Stimulated activated CD4-positive, alpha-beta T cell treated with anti-CD3 and anti-CD28 coated beads, Interleukin-2, amount 100 ng/mL, for 24 hours (primary cell): ENCODE results near the gene MC1R.

Experiments
- DNase-seq, 2 donors: peaks; one replicate each; pipeline ENCODE4 v3.0.0-alpha.2; 2020

The MC1R gene

DNA sequence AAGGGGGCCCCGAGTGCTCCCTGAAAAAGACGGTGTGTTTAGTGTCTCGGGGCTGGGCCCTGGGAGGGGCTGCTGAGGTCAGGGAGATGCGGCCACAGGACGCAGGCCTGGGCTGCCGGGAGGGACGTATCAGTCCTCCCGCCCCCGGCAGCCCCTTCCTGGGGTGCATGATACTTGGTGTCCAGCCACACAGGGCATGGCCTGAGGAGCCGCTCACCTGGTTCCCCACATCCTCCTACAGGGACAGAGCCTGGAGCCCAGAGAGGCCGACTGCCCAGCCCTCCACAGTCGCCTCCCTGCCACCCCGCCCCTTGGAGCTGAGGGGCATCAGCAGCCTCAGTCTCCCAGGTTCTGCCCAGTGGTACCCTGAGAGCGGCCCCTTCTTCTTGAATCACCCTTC lies 17.8 kb downstream of the MC1R start:
- no peak for DNase-seq

- no peak for DNase-seq
Observed at GRCh38 chr16:89936981-89937380, 18.3 kb downstream of the MC1R start.

GRCh38 chr16:89938175-89938885 lies 19.7 kb downstream of the MC1R start:
- DNase-seq: no peak

DNA sequence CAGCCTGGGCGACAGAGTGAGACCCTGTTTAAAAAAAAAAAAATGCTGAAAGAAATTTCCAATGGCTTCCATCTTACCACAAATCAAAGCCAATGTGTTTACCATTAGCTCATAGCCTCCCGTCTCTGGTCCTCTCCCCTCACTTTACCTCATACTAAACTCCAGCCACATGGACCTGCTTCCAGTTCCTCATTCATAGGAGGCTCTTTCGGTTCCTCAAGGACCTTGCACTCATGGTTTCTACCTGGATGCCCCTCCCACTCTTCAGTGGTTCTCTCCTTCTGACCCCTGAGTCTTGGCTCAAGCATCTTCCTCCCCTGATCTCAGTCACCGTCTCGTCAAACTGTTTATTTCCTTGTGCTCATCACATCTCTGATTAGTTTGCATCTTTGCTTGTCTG lies 26.1 kb downstream of the MC1R start:
- DNase-seq: no peak

GRCh38 chr16:89945654-89946053 lies 27.0 kb downstream of the MC1R start:
- no peak for DNase-seq

DNA sequence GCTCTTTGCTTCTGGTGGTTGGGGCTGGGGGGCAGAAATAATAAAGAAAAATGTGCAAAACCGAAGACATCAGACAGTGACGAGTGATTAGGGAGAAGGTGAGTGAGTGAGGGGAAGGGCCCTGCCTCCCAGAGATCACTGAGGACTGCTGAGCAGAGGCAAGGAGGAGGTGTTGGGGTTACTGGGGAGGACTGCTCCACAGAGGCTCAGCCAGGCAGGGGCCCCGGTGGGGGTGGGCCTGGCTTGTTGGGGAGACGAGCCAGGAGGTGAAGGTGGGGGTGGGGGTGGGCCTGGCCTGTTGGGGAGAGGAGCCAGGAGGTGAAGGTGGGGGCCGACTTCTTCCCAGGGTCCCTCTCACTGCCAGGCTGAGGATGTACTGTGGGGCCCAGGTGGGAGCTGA lies 27.9 kb downstream of the MC1R start:
- DNase-seq: no peak

DNA sequence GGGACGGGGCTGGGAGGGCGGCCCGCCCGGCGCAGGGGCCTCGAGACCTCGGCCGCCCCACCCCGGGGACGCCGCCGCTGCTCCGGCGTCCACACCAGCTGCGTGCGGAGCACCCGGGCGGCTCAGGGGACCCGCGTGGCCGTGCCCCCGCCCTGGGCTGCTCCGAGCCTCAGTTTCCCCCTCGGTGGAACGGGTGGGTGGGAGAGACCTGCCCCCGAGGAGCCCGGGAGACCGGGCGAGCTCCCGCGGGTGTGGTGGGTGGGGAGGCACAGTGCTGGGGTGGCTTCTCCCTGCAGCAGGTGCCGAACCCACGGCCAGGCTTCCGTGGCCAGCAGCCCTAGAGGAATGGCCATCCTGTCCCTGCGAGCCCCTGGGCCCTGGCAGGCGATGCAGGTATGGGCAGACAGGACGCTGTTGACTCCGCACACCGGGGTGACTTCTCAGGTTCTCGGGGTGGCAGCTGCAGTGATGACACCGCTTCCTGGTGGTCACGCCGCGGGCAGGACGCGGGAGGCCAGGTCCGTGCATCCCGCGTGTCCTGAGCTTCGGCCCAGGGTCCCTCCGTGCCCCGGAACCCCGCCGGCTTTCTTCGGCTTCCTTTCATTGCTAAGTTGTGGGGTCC lies 30.6 kb downstream of the MC1R start:
- no peak for DNase-seq

GRCh38 chr16:89949756-89950155 lies 31.1 kb downstream of the MC1R start:
- DNase-seq: no peak

GRCh38 chr16:89951509-89951908 lies 32.8 kb downstream of the MC1R start:
- no peak for DNase-seq

- DNase-seq: no peak
Observed at GRCh38 chr16:89952049-89952448, 33.4 kb downstream of the MC1R start.

- DNase-seq: no peak
Observed at GRCh38 chr16:89952551-89952950, 33.9 kb downstream of the MC1R start.

- DNase-seq: no peak
Observed at GRCh38 chr16:89953671-89954406, 35.2 kb downstream of the MC1R start.

- no peak for DNase-seq
Observed at GRCh38 chr16:89954462-89954861, 35.8 kb downstream of the MC1R start.

DNA sequence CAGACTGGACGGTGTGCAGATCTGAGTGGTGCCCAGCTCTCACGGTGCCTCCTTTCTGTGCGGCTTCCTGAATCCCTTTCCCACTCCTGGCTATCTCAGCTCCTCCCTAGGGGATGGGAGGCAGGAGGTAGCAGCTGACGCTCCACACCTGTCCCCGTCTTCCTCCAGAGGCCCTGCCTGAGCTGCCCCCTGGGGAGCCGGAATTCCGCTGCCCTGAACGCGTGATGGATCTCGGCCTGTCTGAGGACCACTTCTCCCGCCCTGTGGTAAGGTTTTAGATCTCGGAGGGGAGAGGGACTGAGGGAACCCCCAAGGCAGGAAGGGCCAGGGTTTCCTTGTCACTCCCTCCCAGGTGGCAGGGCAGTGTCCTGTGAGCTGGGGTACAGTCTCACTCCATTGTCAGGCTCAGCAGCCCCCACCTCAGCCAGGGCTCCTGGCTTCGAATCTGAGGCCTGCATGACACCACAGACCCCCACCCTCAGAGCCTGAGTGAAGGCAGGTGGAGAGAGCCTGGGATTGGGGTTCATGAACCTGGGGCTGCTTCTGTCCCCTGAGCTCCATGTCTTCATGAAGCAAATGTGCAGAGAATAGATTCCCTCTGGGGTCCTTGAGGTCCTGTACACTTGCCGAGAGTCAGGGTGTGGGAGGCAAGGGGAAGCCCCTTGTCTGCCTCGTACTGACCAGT lies 36.5 kb downstream of the MC1R start:
- no peak for DNase-seq

DNA sequence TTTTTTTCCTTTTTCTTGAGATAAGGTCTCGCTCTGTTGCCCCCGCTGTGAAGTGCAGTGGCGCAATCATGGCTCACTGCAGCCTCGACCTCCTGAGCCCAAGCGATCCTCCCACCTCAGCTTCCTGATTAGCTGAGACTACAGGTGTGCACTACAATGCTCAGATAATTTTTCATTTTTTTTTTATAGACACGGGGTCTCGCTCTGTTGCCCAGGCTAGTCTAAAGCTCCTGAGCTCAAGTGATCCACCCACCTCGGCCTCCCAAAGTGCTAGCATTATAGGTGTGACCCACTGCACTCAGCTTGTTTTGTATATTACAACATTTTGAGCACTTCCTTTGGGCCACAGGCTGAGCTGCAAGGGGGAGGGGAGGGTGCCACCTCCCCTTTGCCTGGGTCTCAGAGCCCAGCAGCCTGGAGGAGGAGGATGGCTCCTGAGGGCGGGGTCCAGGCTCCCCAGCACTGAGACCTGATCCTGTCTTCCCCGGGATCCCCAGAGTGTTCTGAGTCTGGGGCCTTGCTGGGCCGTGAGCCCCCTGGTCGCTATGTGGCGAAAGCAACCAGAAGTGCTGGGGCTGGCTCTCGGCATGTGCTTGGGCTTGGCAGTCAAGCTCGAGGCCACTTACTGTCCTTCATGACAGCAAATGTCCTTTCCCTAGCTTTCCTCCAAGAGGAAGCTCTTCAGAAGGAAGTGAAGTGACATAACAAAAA lies 38.0 kb downstream of the MC1R start:
- DNase-seq: no peak

DNA sequence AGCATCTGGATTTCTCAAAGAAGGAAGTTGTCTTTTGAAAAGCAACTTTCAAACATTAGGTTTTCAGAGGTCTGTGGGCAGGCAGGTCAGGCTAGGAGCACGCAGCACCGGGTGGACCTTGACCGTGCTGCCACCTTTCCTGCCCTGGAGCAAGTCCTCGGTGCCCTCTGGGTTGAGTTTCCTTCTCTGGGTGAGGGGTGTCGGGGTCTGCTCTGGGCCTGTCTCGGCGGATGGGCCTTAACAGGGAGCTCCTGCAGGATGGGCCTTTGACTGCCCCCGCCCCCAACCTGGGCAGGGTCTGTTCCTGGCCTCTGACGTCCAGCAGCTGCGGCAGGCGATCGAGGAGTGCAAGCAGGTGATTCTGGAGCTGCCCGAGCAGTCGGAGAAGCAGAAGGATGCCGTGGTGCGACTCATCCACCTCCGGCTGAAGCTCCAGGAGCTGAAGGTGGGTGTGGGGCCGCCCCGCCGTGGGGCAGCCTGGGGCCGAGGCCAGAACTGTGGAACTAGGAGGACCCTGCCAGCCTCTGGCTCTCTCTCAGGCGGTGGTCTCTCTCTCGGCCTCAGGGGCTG lies 38.6 kb downstream of the MC1R start:
- DNase-seq: no peak

- no peak for DNase-seq
Observed at GRCh38 chr16:89958068-89958467, 39.4 kb downstream of the MC1R start.

GRCh38 chr16:89958596-89958995 lies 39.9 kb downstream of the MC1R start:
- DNase-seq: no peak

DNA sequence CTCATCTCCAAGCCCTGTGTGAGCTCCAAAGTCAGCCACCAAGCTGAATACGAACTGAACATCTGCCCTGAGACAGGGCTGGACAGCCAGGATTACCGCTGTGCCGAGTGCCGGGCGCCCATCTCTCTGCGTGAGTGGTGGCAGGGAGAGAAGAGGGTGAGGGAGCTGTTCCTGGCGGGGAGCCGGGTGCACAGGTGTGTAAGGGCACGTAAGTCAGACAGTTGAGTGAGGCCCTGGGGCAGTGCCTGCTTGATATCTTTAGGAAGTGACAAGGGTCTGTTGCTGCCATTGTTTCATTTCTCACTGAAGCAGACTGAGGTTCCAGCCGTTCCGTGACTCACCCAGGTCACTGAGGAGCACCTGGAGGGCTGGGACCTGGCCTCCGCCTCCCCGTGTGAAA lies 42.3 kb downstream of the MC1R start:
- DNase-seq: no peak

DNA sequence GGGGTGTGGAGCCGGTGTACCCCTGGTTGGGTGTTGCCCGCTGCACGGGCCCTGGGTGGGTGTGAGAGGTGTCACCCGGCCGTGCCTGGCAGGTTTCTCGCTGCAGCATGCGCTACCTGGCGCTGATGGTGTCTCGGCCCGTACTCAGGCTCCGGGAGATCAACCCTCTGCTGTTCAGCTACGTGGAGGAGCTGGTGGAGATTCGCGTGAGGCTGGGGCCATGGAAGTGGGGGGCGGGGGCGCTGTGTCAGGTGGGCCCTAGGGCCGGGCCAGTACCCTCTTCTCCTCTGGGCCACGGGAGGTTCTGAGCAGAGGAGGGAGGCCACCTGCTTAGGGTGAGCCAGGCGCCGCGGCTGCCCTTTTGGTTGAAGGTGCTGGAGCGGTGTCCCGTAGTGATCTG lies 43.3 kb downstream of the MC1R start:
- DNase-seq: no peak

GRCh38 chr16:89962754-89963498 lies 44.3 kb downstream of the MC1R start:
- DNase-seq: no peak

DNA sequence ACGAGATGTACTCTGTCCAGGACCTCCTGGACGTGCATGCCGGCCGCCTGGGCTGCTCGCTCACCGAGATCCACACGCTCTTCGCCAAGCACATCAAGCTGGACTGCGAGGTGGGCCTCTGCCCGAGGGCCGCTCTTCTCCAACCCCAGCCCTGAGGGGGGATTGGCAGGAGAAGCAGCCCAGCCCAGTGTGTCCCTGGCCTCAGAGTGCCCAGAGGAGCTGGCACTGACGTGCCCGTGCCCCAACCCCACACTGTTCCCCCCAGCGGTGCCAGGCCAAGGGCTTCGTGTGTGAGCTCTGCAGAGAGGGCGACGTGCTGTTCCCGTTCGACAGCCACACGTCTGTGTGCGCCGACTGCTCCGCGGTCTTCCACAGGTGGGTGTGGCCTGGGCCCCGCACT lies 45.5 kb downstream of the MC1R start:
- DNase-seq: no peak
